Measurements from ENCODE around the gene OTULINL. TPM values are rescaled to one million over a fixed set of nuclear protein-coding genes. Genes with fewer than 3 reads are reported as not detected.

The OTULINL gene
- total RNA-seq, 2 experiments from 2014 or later: 2.6 to 2.7 TPM

GRCh38 chr5:14640765-14641164 is 59.2 kb downstream of the OTULINL start:
- POLR2A ChIA-PET: interaction anchor here (0.6 kb wide), 1 partner anchor 643 kb away, joined by 3 read pairs; no protein-coding TSS in a partner anchor

GRCh38 chr5:14644623-14645237 is 63.1 kb downstream of the OTULINL start:
- DNase-seq (ENCODE audit: low spot score): no peak
- Histone ChIP-seq H3K79me2 (ENCODE audit: insufficient read depth, low read depth, low read length) (no peaks in the 10 kb centered on the region), H3K4me3 (ENCODE audit: low read depth, low read length, poor library complexity, severe bottlenecking) (no peak overlapping the region), H3K9me2 (ENCODE audit: insufficient read depth, low read length) (no peaks in the 10 kb centered on the region), H2AFZ (ENCODE audit: low read length) (no peak overlapping the region), H3K9me3 (ENCODE audit: low read length) (no peaks in the 10 kb centered on the region), H3K4me1 (ENCODE audit: insufficient read depth, low read length, poor library complexity, severe bottlenecking) (no peaks in the 10 kb centered on the region), H3K27ac (ENCODE audit: low read depth, low read length, poor library complexity, severe bottlenecking) (no peak overlapping the region), H4K20me1 (ENCODE audit: insufficient read depth, low read length) (no peaks in the 10 kb centered on the region), H3K4me2 (ENCODE audit: low read length) (no peak overlapping the region), H3K36me3 (ENCODE audit: insufficient read depth, low read length) (no peaks in the 10 kb centered on the region)
- ChIA-PET CTCF (ENCODE audit: unreplicated experiment) (no interaction called here), POLR2A (interaction anchor here (0.5 to 0.7 kb wide), 2 partner anchors 235 to 257 kb away, joined by 3 read pairs; no protein-coding TSS in a partner anchor)
- intact Hi-C loops (cut with micrococcal nuclease; ENCODE audit: unreplicated experiment): loop anchor here (5.0 kb wide), 2 partner anchors 132 to 657 kb away; no protein-coding TSS in a partner anchor
- no peak for TF ChIP-seq EZH2phosphoT487 (IDR thresholded peaks at IDR 0.05; ENCODE audit: borderline replicate concordance, low read depth, low read length)
- TF ChIP-seq, protein P1, sequence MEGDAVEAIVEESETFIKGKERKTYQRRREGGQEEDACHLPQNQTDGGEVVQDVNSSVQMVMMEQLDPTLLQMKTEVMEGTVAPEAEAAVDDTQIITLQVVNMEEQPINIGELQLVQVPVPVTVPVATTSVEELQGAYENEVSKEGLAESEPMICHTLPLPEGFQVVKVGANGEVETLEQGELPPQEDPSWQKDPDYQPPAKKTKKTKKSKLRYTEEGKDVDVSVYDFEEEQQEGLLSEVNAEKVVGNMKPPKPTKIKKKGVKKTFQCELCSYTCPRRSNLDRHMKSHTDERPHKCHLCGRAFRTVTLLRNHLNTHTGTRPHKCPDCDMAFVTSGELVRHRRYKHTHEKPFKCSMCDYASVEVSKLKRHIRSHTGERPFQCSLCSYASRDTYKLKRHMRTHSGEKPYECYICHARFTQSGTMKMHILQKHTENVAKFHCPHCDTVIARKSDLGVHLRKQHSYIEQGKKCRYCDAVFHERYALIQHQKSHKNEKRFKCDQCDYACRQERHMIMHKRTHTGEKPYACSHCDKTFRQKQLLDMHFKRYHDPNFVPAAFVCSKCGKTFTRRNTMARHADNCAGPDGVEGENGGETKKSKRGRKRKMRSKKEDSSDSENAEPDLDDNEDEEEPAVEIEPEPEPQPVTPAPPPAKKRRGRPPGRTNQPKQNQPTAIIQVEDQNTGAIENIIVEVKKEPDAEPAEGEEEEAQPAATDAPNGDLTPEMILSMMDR (conservative IDR thresholded peaks at IDR 0.05; ENCODE audit: low read length): no peak
- no TSS peak for BruUV-seq (replicated peaks)

More at GRCh38 chr5:14640765-14641164, 59.2 kb downstream of the OTULINL start:
- no peaks in the 10 kb centered on the region for H3K4me1 ChIP-seq (ENCODE audit: insufficient read depth, low read length, poor library complexity, severe bottlenecking)
- no peaks in the 10 kb centered on the region for H3K9me2 ChIP-seq (ENCODE audit: insufficient read depth, low read length)
- DNase-seq (ENCODE audit: low spot score): no peak
- no peaks in the 10 kb centered on the region for H3K36me3 ChIP-seq (ENCODE audit: insufficient read depth, low read length)
- H3K9me3 ChIP-seq (ENCODE audit: low read length): no peaks in the 10 kb centered on the region
- no peak overlapping the region for H3K27ac ChIP-seq (ENCODE audit: low read depth, low read length, poor library complexity, severe bottlenecking)
- no peak overlapping the region for H2AFZ ChIP-seq (ENCODE audit: low read length)
- CTCF ChIA-PET (ENCODE audit: unreplicated experiment): no interaction called here
- H3K4me2 ChIP-seq (ENCODE audit: low read length): no peak overlapping the region
- intact Hi-C loops (cut with micrococcal nuclease; ENCODE audit: unreplicated experiment): no loop called here
- H3K4me3 ChIP-seq (ENCODE audit: low read depth, low read length, poor library complexity, severe bottlenecking): no peak overlapping the region
- BruUV-seq (replicated peaks): no TSS peak
- H3K79me2 ChIP-seq (ENCODE audit: insufficient read depth, low read depth, low read length): no peaks in the 10 kb centered on the region
- TF ChIP-seq, protein P1 (conservative IDR thresholded peaks at IDR 0.05; ENCODE audit: low read length): no peak
- no peak for TF ChIP-seq EZH2phosphoT487 (IDR thresholded peaks at IDR 0.05; ENCODE audit: borderline replicate concordance, low read depth, low read length)
- H4K20me1 ChIP-seq (ENCODE audit: insufficient read depth, low read length): no peaks in the 10 kb centered on the region

DNA sequence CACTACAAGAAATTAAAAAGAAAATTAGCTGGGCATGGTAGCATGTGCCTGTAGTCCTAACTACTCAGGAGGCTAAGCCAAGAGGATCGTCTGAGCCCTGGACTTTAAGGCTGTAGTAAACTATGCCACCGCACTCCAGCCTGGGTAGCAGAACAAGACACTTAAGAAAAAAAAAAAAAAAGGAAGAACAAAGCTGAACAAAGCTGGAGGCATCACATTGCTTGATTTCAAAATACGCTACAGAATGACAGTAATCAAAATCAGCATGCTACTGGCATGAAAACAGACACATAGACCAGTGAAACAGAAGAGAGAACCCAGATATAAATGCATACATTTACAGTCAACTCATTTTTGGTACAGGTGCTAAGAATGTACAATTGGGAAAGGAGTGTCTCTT is 68.5 kb downstream of the OTULINL start:
- DNase-seq (ENCODE audit: low spot score): no peak
- Histone ChIP-seq H3K79me2 (ENCODE audit: insufficient read depth, low read depth, low read length) (no peaks in the 10 kb centered on the region), H3K27ac (ENCODE audit: low read depth, low read length, poor library complexity, severe bottlenecking) (no peak overlapping the region), H4K20me1 (ENCODE audit: insufficient read depth, low read length) (no peaks in the 10 kb centered on the region), H3K4me2 (ENCODE audit: low read length) (no peak overlapping the region), H3K9me3 (ENCODE audit: low read length) (no peaks in the 10 kb centered on the region), H3K4me3 (ENCODE audit: low read depth, low read length, poor library complexity, severe bottlenecking) (no peak overlapping the region), H3K4me1 (ENCODE audit: insufficient read depth, low read length, poor library complexity, severe bottlenecking) (peaks cover 1% of the 10 kb centered on the region), H2AFZ (ENCODE audit: low read length) (no peak overlapping the region), H3K36me3 (ENCODE audit: insufficient read depth, low read length) (no peaks in the 10 kb centered on the region), H3K9me2 (ENCODE audit: insufficient read depth, low read length) (no peaks in the 10 kb centered on the region)
- ChIA-PET CTCF (ENCODE audit: unreplicated experiment) (interaction anchor here (0.6 kb wide), 1 partner anchor 72 kb away, joined by 3 read pairs; no protein-coding TSS in a partner anchor), POLR2A (interaction anchor here (0.6 kb wide), 1 partner anchor 612 kb away, joined by 4 read pairs; no protein-coding TSS in a partner anchor)
- intact Hi-C loops (cut with micrococcal nuclease; ENCODE audit: unreplicated experiment): no loop called here
- TF ChIP-seq EZH2phosphoT487 (IDR thresholded peaks at IDR 0.05; ENCODE audit: borderline replicate concordance, low read depth, low read length): no peak
- TF ChIP-seq, protein P1 (conservative IDR thresholded peaks at IDR 0.05; ENCODE audit: low read length): no peak
- no TSS peak for BruUV-seq (replicated peaks)
